Neural progenitor cell (in vitro differentiated cells): ENCODE measurements around the gene PPARG.

ENCODE experiments used
- CTCF ChIP-seq: fragments of 200-600 bp; sonication (generic); IDR thresholded peaks from 2 replicates; pipeline ENCODE4 v1.5.1; 2017; ENCODE audit warnings: antibody characterized with exemption, mild to moderate bottlenecking
- EZH2phosphoT487 ChIP-seq: fragments of 200-600 bp; sonication (generic); IDR thresholded peaks from 2 replicates; pipeline ENCODE4 v1.6.1; 2017; ENCODE audit warnings: antibody characterized with exemption

DNA sequence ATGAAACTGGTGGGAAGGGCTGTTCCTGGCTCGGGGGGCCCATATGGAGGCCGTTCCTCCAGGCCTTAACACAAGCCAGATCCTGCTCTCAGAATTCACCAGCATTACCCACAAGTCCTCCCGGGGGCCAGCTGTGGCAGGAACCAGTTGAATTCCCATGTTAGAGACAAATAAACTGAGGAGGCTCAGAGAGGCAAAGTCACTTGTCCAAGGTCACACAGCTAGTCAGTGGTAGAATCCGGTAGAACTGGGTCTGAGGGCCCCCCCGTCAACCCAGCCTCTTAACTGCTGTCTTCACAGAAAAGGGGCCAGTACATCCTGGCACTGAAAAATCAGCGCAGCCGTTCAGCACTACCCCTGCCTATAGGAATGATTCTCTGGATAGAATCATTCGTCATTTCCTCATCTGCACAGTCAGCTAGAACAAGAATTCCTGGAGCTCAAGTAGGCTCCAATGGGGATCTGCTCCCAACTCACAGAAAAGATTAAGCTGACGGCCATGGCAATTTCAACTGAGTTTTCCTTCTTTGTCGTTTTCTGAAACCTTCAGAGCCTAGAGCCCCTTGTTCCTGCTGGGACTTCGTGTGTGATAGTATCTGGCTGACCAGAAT is 183.2 kb downstream of the PPARG start:
- TF ChIP-seq CTCF (no peak), EZH2phosphoT487 (no peak)
